HG03095 (cell line): Measurements from ENCODE around the gene MRPL24.

ENCODE experiments used
- ATAC-seq: cut with Tn5 transposase; IDR thresholded peaks from one replicate; pipeline ENCODE4 v1.9.1; 2021; ENCODE audit warnings: moderate library complexity; ENCODE audit not compliant: unreplicated experiment

MRPL24 gene

DNA sequence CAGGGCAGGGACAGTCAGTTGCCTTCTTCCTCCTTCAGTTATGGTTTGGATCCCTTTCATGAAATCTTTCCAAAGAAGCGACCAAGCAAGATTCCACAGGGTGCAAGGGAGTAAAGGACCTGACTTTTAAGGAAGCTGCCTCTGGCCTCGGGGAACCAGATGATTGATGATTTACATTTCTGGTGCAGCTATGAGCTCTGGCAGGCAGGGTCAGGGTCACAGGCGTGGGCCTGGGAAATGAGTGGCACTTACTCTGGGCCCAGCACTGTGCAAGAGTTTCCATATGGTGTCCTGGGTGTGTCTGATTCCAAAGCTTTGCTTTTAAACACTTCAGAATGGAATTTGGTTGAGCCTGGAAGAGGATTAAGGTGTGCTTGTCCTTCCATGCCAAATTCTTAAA is 28.3 kb downstream of the MRPL24 start:
- ATAC-seq: no peak

DNA sequence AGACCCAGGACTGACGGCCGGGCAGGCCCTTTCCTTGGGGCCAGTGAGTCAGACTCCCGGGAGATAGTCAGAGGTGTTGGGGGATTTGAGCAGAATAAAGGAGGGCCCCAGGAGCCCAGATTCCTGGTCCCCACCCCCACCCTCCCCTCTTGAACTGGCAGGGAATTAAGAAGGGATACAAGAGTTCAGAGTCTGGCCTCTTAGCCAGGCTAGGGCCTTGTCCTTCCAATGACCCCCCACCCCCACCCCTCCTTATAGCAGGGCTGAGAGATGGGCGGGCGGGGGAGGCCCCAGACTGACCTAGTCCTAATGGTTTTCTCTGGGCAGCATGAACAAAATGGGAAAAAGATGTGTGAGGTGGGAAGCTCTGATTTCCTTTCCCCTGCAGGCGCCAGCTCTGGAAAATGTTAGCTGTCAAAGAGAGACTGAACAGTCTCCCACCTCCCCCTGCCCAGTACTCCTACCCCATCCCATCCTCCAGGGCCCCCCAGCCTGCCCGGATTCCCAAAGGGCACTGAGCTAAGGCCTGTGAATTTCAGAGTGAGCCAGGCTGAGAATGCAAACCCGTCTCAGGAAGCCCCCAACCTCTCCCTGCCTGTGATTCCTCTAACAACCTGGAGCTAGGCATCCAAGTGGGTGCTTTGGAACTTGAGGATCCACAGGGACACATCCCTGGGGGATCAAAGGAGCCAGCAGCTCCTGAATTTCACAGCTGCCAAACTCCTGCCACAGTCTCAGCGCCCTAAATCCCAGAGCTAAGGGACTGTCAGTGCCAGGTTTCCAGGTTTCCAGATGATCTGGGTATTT is 29.7 kb downstream of the MRPL24 start:
- no peak for ATAC-seq

DNA sequence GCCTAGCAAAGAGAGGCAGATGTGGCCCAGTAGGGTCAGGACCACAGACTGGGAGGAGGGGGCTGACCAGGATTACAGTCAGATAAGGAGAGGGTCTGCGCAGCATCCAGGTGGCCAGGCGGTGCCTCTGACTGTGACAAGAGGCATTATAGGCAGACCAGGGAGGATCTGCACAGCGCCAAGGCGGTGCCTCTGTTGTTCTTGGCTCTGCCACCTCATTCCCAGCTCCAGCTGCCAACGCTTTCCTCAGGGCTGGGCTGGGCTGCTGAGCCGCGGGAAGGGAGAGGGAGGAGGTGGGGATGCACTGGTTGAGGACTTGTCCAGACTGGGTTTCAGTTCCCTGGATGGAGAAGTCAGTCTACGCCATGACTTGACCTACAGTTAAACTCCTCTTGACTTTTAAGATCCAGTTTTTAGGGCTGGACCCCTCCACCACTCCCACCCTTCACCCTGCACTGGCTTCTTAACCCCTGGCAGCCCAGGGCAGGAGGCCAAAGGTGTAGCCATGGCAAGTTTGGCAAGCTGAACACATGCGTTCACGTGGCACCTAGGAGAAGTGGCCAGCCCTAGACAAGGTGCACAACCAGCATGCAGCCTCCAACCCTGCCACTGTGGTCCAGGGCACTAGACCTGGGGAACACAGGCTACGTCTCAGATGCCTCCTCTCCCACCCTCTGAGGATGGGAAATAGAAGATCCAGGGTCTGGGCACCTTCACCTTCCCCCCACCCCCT is 31.0 kb downstream of the MRPL24 start:
- no peak for ATAC-seq

DNA sequence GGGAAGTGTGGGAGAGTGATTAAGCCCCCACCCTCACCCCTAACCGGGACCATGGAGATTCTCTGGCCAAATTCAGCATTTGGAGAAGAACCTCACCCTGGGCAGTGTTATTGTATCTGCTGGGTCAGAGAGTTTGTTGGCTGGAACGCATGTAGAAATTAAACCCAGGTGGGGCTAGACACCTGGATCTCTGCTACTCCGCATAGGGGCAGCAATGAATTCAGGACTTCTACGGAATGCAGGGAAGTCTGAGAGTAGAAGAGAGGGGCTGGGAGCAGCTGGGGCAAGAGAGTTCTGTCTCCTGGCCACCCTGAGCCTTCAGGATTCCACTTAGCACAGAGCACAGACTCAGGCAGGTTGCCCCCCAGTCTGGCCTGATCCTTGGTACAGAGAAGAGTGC is 31.9 kb downstream of the MRPL24 start:
- no peak for ATAC-seq

DNA sequence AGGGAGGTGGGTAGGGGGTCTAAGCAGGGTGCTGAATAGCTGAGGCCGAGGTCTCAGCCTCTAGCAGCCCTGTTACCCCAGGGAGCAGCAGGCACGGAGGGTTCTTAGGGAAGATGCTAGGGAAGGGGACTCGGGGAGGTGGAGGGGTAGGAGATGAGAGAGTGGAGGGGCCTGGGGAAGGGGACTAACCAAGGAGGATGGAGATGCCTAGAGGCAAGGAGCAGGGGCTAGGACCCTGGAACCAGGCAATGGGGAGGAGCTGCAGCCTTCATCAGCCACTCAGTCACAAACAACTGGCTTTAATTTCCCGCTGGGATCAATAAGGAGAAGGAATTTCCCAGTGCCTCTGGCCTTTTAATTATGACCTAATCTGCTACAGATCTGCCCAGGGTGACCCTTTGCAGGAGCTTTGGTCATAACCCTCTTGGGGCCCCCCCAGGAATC is 32.6 kb downstream of the MRPL24 start:
- no peak for ATAC-seq

DNA sequence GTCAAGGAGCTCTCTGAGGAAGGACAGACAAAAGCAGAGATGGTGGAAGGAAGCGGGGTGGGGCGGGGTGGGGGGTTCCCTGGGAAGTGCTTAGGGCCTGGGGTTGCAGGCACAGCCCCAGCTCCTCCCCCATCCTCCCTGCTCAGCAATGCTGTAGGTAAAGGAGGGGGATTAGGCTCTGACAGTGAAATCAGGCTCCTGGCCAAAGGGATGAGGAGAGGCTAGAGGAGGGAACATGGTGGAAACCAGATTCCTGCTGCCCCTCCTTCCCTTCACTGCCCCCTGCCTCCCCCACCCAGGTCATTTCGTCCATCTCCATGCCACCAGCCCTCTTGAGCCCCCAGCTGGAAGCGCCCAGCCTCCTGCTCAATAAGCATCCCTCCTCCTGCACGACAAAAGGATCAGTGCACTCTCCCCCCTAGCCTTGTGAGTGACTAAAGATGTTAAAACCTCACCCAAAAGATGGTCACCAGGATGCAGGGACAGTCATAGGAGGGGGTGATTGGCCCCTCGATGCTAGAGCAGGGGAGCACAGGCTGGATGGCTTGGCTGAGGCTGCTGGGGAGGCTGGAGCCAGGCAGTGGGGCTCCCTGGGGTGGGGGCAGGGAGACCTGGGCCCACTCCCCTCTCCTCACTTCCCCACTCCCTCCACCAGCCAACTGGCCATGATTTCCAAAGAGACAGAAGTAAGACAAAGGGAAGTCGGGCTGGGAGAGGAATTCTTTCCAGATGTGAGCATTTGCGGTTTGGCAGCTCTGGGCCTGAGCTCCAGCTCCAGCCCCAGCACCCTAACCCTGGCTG is 33.3 kb downstream of the MRPL24 start:
- ATAC-seq: no peak

DNA sequence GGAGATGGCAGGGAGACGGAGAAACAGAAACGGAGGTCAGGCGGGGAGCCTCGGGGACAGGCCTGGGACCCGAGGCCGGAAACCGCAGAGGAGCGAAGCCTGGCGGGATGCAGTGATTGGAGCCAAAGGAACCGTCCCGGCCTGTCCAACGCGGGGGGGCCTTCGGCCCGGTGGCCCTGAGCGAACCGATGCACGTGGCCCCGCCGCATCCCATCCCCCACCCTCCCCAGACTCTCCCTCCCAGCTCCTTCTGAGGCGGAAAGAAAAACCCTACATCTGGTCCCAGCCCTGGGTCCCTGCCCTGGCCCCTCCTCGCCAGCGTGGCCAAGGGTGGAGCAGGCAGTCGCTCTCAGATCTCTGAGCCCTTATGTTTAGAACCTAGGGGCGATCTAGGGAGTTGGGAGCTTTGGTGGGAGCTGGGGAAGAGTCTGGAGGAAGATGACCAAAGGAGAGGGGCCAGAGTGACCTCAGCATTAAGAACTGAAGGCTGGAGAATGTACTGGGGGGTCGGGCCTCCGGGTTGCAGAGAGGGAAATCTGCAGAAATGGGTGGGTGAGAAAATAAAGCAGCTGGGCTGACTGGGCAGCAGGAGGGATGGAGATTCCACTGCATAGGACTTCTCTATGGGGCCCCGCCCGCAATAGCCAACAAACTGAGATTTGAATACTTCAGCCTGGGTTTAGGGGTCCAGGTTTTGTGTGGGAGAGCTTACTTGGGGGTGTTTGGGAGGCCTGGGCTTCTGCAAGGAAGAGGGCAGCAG is 34.1 kb downstream of the MRPL24 start:
- ATAC-seq: no peak

DNA sequence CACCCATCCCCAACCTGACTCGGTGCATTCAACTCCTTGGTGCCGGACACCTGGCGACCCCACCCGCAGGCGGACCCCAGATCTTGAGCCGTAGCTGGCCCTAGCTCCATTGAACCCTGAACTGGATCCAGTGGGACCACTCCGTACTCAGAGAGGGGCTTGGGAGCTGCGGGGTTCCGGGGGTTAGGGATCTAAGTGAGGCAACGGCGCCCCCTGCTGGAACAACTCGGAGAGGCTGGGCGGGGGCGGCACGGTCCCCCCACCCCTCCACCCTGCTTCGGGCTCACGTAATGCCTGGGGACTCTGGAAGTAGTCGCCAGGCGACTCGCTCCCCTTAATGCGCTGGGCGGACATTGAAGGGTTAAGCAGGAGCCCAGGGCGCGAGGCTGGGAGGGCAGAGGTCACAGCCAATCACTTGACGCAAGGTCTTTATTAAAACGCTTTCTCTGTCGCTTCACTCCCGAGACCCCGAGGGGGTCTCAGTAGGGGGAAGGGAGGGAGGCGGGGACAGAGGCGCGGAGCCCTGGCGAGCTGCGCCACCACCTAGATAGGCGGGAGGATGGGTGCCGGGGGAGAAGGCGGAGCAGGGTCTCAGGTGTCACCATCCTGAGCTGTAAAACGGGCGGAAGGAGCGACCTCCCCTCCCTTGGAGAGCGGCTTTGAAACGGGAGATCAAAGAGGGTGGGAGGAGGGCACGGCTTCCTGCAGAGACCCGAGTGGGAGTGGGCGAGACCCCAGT is 34.8 kb downstream of the MRPL24 start:
- ATAC-seq: no peak

DNA sequence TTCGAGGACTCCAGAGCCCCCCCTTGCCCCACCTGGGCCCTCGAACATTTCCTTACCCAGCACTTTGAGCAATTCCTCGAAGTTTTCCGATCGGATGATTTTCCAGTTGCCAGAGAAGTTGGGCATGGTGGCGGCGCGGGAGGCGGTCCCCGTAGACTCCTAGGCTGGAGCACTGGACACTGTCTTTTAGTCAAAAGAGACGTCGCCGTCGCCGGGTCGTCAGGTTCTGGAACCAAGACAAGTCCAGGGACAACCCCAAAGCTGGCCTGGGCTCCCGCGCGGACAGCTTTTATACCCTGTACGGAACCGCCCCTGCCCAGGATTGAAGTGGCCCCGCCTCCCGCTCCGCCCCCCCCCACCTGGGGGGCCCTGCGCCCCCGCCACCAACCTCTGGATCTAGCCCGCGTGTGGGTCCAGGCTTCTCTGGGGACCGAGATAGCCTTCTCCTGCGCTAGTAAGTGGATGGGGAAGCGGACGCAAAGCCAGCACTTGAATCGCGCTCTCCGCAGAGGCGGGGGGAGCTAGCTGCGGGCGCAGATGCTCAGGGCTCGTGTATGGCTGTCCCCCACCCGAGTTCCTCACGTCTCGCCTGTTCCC is 35.5 kb downstream of the MRPL24 start, which contains the start of gene CRABP2:
TSS of gene CRABP2 (minus strand) at position 263 of the 597 bp plus-strand sequence. CDS start at position 126, 137 bp downstream.
- ATAC-seq: no peak

DNA sequence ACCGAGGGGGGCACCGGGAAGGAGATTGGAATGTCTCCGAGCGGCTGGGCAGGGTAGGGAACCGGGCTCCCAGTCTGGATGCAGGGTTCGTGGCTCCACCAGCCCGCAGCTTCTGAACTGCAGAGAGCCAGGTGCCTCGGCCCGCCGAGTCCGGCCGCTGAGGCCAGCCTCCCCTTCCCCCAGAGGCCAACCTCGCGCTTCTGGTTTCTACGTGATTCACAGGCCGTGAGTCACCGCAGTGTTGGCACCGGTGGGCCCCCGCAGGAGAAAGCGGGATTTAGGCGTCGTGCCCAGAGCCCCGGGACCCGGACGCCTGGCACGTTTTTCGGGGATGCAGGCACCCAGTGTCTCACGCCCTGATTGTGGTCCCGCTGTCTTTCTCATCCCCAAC is 36.0 kb downstream of the MRPL24 start:
- no peak for ATAC-seq

DNA sequence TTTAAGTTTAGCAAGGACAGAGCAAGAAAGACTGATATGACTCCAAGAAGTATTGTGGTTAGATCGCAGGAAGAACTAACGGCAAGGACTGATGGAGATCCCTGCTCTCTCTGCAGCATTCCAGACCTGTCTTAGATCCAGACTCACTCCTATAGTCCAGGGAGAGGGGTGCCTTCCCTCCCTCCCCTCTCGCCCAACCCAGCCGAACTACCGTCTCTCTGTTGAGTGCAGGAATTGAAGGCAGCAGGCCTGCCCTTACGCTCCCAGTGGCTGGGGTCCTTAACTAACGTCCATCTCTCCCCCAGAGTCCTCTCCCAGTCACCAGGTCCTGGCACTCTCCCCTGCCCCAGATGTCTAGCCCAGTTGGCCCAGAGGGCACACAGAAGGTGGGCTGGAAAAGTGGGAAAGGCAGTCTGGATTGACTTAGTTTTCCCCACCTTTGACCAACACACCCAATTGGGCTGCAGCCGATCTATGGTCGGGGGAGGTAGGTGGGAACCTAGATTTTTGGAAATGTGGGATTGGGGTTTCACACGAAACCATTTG is 36.6 kb downstream of the MRPL24 start:
- no peak for ATAC-seq

DNA sequence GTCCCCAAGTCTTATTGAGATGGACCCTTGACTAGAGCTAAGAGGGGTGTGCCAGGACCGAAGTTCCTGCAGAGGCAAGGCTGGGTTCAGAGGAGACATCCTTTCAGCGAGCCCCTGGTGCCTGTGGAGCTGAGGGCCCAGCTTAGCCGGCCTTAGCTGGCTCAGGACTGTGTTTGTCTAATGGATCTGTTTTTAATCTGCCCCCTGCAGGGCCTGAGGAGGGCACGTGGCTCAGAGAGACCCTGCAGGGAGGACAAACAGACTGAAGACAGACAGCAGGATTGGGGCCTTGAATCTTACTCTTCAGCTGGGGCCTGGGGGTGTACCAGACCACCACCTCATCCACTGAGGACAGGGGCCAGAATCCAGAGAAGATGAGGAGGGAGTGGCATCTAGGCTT is 37.1 kb downstream of the MRPL24 start:
- no peak for ATAC-seq

DNA sequence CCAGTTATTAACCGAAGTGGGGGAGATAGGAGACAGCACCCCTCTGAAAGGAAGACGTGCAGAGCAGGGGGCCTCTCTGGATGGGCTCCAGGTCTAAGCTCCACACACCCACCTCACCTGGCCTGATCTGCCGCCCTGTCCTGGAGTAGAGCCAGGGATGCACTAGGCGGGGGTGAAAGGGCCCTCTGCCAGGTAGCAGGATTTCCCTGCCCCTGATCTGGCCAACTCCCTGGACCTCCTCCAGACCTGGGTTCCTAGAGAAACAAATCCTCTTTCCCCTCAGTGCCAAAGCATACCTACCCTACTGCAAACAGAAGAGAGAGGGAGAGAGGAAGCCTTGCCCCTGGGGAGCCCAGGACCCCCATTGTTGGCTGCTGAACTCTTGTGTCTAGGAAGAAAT is 37.6 kb downstream of the MRPL24 start:
- no peak for ATAC-seq

DNA sequence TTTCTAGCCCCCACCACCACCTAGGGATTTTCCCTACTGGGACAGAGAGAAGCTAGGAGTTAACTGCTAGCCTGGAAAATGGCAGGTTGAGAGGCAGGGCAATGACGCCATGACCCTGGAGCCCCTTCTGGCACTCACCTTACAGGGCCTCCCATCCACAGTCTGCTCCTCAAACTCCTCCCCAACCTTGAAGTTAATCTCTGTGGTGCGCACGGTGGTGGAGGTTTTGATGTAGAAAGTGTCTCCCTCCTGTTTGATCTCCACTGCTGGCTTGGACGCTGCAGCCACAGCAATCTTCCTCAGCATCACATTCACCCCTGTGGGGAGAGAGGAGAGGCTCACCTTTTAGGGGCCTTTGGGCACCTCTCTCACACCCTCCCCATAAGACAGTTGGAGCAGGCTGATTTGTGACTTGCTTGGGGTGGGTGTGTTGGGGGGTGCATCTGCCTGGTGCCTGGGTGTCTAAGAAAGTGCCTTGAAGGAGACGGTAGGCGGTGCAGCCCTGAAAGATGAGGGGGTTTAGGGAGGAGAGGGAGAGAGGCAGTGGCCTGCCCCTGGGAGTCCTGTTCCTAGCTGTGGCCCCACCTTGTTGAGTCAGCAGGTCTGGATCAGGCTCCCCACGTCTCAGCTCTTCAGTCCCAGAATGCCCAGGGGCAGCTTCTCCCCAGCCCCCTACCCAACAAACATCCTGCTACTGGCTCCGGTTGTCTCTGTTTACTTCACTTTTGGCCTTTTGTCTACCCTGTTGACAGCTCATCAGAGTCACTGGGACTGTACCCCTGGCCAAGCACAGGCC is 40.0 kb downstream of the MRPL24 start:
- no peak for ATAC-seq

DNA sequence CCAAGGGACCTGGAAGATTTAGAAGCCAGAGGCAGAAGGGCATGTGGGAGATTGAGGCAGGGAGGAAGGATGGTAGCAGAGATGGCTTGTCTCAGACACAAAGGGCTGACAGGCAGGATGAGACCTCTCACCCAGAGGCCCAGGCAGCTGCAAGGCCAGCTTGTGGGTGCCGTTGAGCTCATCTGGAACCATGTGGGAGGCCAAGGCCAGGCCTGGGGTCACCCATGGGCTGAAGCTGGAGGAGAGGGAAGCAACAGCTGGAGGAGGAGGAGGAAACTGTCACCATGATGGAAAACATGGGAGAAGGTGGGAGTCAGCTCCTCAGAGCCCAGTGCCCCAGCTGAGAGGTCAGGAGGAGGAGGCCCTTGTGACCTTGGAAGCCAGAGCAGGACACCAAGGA is 41.9 kb downstream of the MRPL24 start:
- no peak for ATAC-seq

DNA sequence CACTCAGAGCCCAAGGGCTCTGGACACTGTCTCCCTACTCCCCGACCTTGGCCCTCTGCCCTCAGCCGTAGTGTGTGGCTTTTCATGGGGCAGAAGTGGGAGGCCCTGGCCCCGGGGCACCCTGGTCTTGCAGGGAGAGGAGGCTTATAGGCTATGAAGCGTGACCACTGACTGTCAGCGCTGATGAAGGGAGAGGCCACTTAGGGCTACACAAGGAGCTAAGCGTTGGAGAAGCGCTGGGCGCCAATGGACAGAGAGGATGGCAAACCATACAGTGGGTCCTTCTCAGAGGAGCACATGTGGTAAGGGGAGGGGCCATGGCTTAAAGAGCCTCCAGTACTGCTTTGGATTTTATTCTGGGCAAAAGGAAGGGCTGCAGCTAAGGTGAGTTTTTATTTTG is 43.4 kb downstream of the MRPL24 start:
- no peak for ATAC-seq

DNA sequence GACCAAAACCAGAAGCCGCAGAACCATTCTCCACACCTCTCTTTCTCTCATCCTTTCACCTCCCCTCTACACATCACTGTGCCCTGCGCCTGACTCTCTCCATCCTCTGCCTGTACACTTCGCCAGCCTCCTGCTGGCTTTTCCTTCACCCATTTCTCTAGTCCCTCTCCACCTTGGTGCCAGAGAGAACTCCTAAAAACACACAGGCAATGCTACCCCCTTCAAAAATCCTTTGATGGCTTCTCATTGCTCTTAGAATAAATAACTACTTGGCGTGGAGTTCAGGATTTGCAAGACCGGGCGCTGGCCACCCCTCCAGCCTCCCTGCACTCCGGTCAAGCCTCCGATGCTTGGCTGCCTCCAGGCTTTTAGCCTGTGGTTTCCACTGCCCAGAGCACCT is 44.1 kb downstream of the MRPL24 start:
- no peak for ATAC-seq

DNA sequence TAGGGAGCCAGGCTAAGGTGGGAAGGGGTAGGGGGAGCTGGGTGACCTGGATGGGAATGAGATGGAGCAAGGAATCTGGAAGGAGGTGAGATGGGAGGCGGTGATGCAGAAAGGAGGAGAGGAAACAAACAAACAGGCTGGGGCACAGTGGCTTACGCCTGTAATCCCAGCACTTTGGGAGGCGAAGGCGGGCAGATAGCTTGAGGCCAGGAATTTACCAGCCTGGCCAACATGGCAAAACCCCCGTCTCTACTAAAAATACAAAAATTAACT is 46.3 kb downstream of the MRPL24 start:
- ATAC-seq: no peak
